HepG2 (cell line): ENCODE data around the gene LIPA.

Experiments
- CBX2 ChIP-seq, 2 experiments: fragments of 200-600 bp in 1 of 2; sonication (generic); formaldehyde crosslinking in 1 of 2; IDR thresholded peaks; 2 replicates each; pipeline versions ENCODE4 v1.7.0 to v1.8.1; 2018 to 2022; ENCODE audit warnings: low read depth in 2 of 2, low read length in 1 of 2, mild to moderate bottlenecking in 1 of 2, missing genetic modification reagents in 1 of 2
- CEBPB ChIP-seq: IDR thresholded peaks from 2 replicates; pipeline ENCODE4 v1.6.1; 2011; ENCODE audit warnings: low read depth, low read length, improper control_type of control experiment, borderline replicate concordance
- HNRNPL ChIP-seq: fragments of 200-400 bp; formaldehyde crosslinking; IDR thresholded peaks from 2 replicates; pipeline ENCODE4 v1.6.1; 2017; ENCODE audit warnings: mild to moderate bottlenecking, low read depth, low read length
- KAT2B ChIP-seq: fragments of 150-350 bp; IDR thresholded peaks from 2 replicates; pipeline ENCODE4 v1.6.1; 2014; ENCODE audit warnings: low read depth, low read length, borderline replicate concordance
- RAD21 ChIP-seq: fragments of 450-650 bp; formaldehyde crosslinking; IDR thresholded peaks from 2 replicates; pipeline ENCODE4 v1.5.0; 2020; ENCODE audit warnings: mild to moderate bottlenecking
- SOX6 ChIP-seq, 2 experiments: fragments of 450-650 bp in 1 of 2; sonication (generic) in 1 of 2; formaldehyde crosslinking in 1 of 2; IDR thresholded peaks; 2 replicates each; pipeline versions ENCODE4 v1.4.0 to v1.6.1; 2017 to 2020; ENCODE audit warnings: antibody characterized with exemption in 1 of 2, mild to moderate bottlenecking in 1 of 2, missing genetic modification reagents in 1 of 2
- TCF7L2 ChIP-seq: IDR thresholded peaks from 2 replicates; pipeline ENCODE4 v1.6.1; 2011; ENCODE audit warnings: mild to moderate bottlenecking, low read depth, low read length, moderate library complexity
- ZNF207 ChIP-seq: fragments of 450-650 bp; IDR thresholded peaks from 2 replicates; pipeline ENCODE4 v1.6.1; 2016; ENCODE audit warnings: antibody characterized with exemption, borderline replicate concordance
- ZNF883 ChIP-seq: sonication (generic); formaldehyde crosslinking; IDR thresholded peaks from 2 replicates; pipeline ENCODE4 v1.5.1; 2020; ENCODE audit warnings: mild to moderate bottlenecking, missing genetic modification reagents; ENCODE audit errors: not compliant biosample characterization
- TF ChIP-seq, protein P1 (sequence below): sonication (generic); formaldehyde crosslinking; IDR thresholded peaks from 2 replicates; pipeline ENCODE4 v1.5.0; 2020; ENCODE audit warnings: mild to moderate bottlenecking, missing genetic modification reagents, moderate library complexity
- TF ChIP-seq, protein P2 (sequence below): sonication (generic); formaldehyde crosslinking; IDR thresholded peaks from 2 replicates; pipeline ENCODE4 v1.4.0; 2020; ENCODE audit warnings: missing genetic modification reagents, borderline replicate concordance

DNA sequence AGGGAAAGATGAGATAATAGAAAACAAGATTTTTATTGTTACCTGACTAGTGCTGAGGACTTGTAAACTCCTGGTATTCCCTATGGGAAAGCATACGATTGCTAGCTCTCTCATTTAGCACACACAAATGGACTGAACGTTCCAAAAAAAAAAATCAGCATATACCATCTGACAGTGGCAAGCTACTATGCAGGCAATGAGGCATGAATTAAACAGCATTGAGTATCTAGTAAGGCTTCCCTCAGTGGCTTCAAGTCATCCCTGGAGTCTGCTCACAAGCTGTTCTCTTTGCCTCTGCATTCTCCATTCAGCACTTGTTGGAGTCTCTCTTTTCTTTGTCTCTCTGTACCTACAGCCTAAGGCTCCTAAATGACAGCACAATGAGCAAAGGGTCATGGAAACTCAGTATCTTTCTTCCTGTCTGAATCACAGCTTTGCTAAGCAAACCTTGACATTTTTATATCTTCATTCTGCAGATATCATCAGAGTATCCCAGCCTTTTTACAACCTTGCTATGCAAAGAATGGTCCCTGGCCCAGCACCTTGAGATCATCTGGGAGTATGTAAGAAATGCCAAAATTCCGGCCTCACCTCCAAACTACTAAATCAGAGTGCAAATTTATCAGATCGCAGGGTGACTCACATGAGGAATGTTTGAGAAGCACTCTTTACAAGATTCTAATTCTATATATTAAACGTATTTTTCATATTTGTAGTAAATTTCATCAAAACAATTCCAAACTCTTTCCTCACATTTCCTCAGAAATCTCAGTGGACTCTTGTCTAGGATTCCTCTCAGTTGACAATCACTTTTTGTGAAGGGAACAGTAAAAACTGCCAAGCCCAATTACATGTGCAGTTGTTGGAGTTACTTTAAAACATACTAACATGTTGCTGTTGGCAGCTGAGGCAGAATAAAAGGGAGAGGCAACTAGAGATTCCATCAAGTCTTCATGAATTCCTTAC lies 10.8 kb upstream of the LIPA start:
- no peak for TF ChIP-seq KAT2B
- TF ChIP-seq HNRNPL = no peak
- no peak for TF ChIP-seq CBX2 (IDR thresholded peaks at IDR 0.05; ENCODE audit: low read depth, low read length)
- no peak for TF ChIP-seq CBX2 (CRISPR knock-in tag; IDR thresholded peaks at IDR 0.05; ENCODE audit: low read depth)
- TF ChIP-seq, protein P1, sequence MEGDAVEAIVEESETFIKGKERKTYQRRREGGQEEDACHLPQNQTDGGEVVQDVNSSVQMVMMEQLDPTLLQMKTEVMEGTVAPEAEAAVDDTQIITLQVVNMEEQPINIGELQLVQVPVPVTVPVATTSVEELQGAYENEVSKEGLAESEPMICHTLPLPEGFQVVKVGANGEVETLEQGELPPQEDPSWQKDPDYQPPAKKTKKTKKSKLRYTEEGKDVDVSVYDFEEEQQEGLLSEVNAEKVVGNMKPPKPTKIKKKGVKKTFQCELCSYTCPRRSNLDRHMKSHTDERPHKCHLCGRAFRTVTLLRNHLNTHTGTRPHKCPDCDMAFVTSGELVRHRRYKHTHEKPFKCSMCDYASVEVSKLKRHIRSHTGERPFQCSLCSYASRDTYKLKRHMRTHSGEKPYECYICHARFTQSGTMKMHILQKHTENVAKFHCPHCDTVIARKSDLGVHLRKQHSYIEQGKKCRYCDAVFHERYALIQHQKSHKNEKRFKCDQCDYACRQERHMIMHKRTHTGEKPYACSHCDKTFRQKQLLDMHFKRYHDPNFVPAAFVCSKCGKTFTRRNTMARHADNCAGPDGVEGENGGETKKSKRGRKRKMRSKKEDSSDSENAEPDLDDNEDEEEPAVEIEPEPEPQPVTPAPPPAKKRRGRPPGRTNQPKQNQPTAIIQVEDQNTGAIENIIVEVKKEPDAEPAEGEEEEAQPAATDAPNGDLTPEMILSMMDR = no peak
- no peak for TF ChIP-seq ZNF207
- no peak for TF ChIP-seq CEBPB
- TF ChIP-seq ZNF883 (CRISPR knock-in tag) = no peak
- no peak for TF ChIP-seq TCF7L2
- TF ChIP-seq, protein P2, sequence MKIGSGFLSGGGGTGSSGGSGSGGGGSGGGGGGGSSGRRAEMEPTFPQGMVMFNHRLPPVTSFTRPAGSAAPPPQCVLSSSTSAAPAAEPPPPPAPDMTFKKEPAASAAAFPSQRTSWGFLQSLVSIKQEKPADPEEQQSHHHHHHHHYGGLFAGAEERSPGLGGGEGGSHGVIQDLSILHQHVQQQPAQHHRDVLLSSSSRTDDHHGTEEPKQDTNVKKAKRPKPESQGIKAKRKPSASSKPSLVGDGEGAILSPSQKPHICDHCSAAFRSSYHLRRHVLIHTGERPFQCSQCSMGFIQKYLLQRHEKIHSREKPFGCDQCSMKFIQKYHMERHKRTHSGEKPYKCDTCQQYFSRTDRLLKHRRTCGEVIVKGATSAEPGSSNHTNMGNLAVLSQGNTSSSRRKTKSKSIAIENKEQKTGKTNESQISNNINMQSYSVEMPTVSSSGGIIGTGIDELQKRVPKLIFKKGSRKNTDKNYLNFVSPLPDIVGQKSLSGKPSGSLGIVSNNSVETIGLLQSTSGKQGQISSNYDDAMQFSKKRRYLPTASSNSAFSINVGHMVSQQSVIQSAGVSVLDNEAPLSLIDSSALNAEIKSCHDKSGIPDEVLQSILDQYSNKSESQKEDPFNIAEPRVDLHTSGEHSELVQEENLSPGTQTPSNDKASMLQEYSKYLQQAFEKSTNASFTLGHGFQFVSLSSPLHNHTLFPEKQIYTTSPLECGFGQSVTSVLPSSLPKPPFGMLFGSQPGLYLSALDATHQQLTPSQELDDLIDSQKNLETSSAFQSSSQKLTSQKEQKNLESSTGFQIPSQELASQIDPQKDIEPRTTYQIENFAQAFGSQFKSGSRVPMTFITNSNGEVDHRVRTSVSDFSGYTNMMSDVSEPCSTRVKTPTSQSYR (CRISPR knock-in tag) = no peak
- TF ChIP-seq SOX6 (IDR thresholded peaks at IDR 0.05) = no peak
- TF ChIP-seq SOX6 (CRISPR knock-in tag; IDR thresholded peaks at IDR 0.05) = no peak
- no peak for TF ChIP-seq RAD21 (CRISPR knock-in tag)
